HL-60 (cell line): ENCODE results near the gene AKT3.

Experiments used
- POLR2AphosphoS5 ChIP-seq: IDR thresholded peaks from 2 replicates; pipeline ENCODE4 v1.6.1; 2012; ENCODE audit warnings: low read depth
- TF ChIP-seq, protein P1 (sequence below): IDR thresholded peaks from one replicate; pipeline ENCODE4 v1.5.1; 2011; ENCODE audit warnings: low read length, control low read depth, inconsistent platforms; ENCODE audit not compliant: insufficient read depth

GRCh38 chr1:243855616-243856318 lies 5.7 kb upstream of the AKT3 start:
- TF ChIP-seq, protein P1, sequence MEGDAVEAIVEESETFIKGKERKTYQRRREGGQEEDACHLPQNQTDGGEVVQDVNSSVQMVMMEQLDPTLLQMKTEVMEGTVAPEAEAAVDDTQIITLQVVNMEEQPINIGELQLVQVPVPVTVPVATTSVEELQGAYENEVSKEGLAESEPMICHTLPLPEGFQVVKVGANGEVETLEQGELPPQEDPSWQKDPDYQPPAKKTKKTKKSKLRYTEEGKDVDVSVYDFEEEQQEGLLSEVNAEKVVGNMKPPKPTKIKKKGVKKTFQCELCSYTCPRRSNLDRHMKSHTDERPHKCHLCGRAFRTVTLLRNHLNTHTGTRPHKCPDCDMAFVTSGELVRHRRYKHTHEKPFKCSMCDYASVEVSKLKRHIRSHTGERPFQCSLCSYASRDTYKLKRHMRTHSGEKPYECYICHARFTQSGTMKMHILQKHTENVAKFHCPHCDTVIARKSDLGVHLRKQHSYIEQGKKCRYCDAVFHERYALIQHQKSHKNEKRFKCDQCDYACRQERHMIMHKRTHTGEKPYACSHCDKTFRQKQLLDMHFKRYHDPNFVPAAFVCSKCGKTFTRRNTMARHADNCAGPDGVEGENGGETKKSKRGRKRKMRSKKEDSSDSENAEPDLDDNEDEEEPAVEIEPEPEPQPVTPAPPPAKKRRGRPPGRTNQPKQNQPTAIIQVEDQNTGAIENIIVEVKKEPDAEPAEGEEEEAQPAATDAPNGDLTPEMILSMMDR = no peak
- no peak for TF ChIP-seq POLR2AphosphoS5
